ENCODE measurements around the gene PEX3. TPM values are rescaled to one million over a fixed set of nuclear protein-coding genes. Genes with fewer than 3 reads are reported as not detected.

The PEX3 gene
- polyA plus RNA-seq, 3 donors, result 3.2 to 6.9 (median 5.2) TPM

- Histone ChIP-seq H3K4me3 (replicated peaks in 1 of 3; ENCODE audit: low read depth in 2 of 3, low read length in 3 of 3) (no peak overlapping the region), H2AFZ (ENCODE audit: insufficient read depth, low read depth, low read length, poor library complexity, severe bottlenecking) (no peak overlapping the region), H3K36me3 (replicated peaks in 1 of 2; ENCODE audit: control insufficient read depth in 1 of 2, insufficient read depth in 2 of 2, low read length in 2 of 2) (no peaks in the 10 kb centered on the region), H3K27ac (ENCODE audit: low read depth in 1 of 2, low read length in 2 of 2) (no peak overlapping the region), H3K79me2 (ENCODE audit: insufficient read depth, low read length) (no peaks in the 10 kb centered on the region), H4K20me1 (ENCODE audit: insufficient read depth, low read length) (no peaks in the 10 kb centered on the region), H3K9me3 (replicated peaks in 1 of 2; ENCODE audit: control insufficient read depth in 1 of 2, insufficient read depth in 1 of 2, low read length in 2 of 2) (no peaks in the 10 kb centered on the region), H3K4me1 (ENCODE audit: control insufficient read depth in 1 of 2, insufficient read depth in 2 of 2, low read length in 2 of 2) (no peaks in the 10 kb centered on the region), H3K27me3 (ENCODE audit: control insufficient read depth in 2 of 2, insufficient read depth in 2 of 2, low read length in 2 of 2) (no peaks in the 10 kb centered on the region), H3K9ac (ENCODE audit: insufficient read depth, low read length, poor library complexity, severe bottlenecking) (no peak overlapping the region), H3K4me2 (replicated peaks; ENCODE audit: extremely low read depth, low read length, poor library complexity, severe bottlenecking) (no peak overlapping the region)
- intact Hi-C loops (cut with micrococcal nuclease), result no loop called here
- peaks cover 0 to 7% (median 0%) of the 10 kb centered on the region in 7 donors for H3K9me3 Mint-ChIP-seq
- TF ChIP-seq CTCF (IDR thresholded peaks at IDR 0.05), result no peak
- no peak overlapping the region for H3K27ac Mint-ChIP-seq
- no peaks in the 10 kb centered on the region for H3K36me3 Mint-ChIP-seq
- H3K4me1 Mint-ChIP-seq, result no peaks in the 10 kb centered on the region
- no peak for DNase-seq
- peaks cover 0 to 2% (median 0%) of the 10 kb centered on the region in 3 donors for H3K27me3 Mint-ChIP-seq (ENCODE audit: low read depth in 3 of 3)
- no peak overlapping the region for H3K4me3 Mint-ChIP-seq
Observed at GRCh38 chr6:143408151-143408786, 42.3 kb upstream of the PEX3 start.

- Histone ChIP-seq H3K27me3 (ENCODE audit: control insufficient read depth in 2 of 2, insufficient read depth in 2 of 2, low read length in 2 of 2) (no peaks in the 10 kb centered on the region), H3K4me1 (ENCODE audit: control insufficient read depth in 1 of 2, insufficient read depth in 2 of 2, low read length in 2 of 2) (no peaks in the 10 kb centered on the region), H3K4me2 (replicated peaks; ENCODE audit: extremely low read depth, low read length, poor library complexity, severe bottlenecking) (no peak overlapping the region), H3K27ac (ENCODE audit: low read depth in 1 of 2, low read length in 2 of 2) (no peak overlapping the region), H3K4me3 (replicated peaks in 1 of 3; ENCODE audit: low read depth in 2 of 3, low read length in 3 of 3) (no peak overlapping the region), H3K79me2 (ENCODE audit: insufficient read depth, low read length) (no peaks in the 10 kb centered on the region), H3K36me3 (replicated peaks in 1 of 2; ENCODE audit: control insufficient read depth in 1 of 2, insufficient read depth in 2 of 2, low read length in 2 of 2) (no peaks in the 10 kb centered on the region), H4K20me1 (ENCODE audit: insufficient read depth, low read length) (no peaks in the 10 kb centered on the region), H3K9me3 (replicated peaks in 1 of 2; ENCODE audit: control insufficient read depth in 1 of 2, insufficient read depth in 1 of 2, low read length in 2 of 2) (no peaks in the 10 kb centered on the region), H3K9ac (ENCODE audit: insufficient read depth, low read length, poor library complexity, severe bottlenecking) (no peak overlapping the region), H2AFZ (ENCODE audit: insufficient read depth, low read depth, low read length, poor library complexity, severe bottlenecking) (no peak overlapping the region)
- peaks cover 0 to 2% (median 0%) of the 10 kb centered on the region in 3 donors for H3K27me3 Mint-ChIP-seq (ENCODE audit: low read depth in 3 of 3)
- no peak for DNase-seq
- TF ChIP-seq CTCF (IDR thresholded peaks at IDR 0.05), result no peak
- H3K27ac Mint-ChIP-seq, result no peak overlapping the region
- no peaks in the 10 kb centered on the region for H3K36me3 Mint-ChIP-seq
- no peak overlapping the region for H3K4me3 Mint-ChIP-seq
- no peaks in the 10 kb centered on the region for H3K4me1 Mint-ChIP-seq
- intact Hi-C loops (cut with micrococcal nuclease), result no loop called here
- H3K9me3 Mint-ChIP-seq, result peaks cover 0 to 7% (median 0%) of the 10 kb centered on the region in 7 donors
Observed at GRCh38 chr6:143408787-143409162, 41.8 kb upstream of the PEX3 start.

All from CD14-positive monocyte (primary cell).